H1 (cell line): ENCODE results near the gene CCDC88A. TPM values are rescaled to one million over a fixed set of nuclear protein-coding genes. Genes with fewer than 3 reads are reported as not detected.

Experiments
- CTCF ChIA-PET: fragments of 300-600 bp; sonication (Branson Sonifier 250); formaldehyde crosslinking; loops from one replicate; lab custom pipeline; 2021; ENCODE audit not compliant: partially characterized antibody; lab: Charles Lee
- POLR2A ChIA-PET: fragments of 300-600 bp; sonication (Branson Sonifier 250); formaldehyde crosslinking; loops from one replicate; lab custom pipeline; 2021; ENCODE audit warnings: inconsistent platforms; ENCODE audit not compliant: partially characterized antibody; lab: Charles Lee
- DNase-seq, 2 experiments: peaks; one replicate each; pipeline versions ENCODE4 v3.0.0 to v3.0.0-alpha.2; 2010 to 2022; ENCODE audit warnings: low spot score in 2 of 2, low read depth in 1 of 2, mixed read lengths in 1 of 2
- FAIRE-seq: peaks from 2 replicates; lab custom pipeline; 2011; peaks lifted over from hg19 to GRCh38; lab: Jason Lieb, UNC
- H2AFZ ChIP-seq: 2 replicates; pipeline ENCODE4 v1.8.1; 2012; ENCODE audit warnings: low read length, inconsistent platforms
- H2AK5ac ChIP-seq: 2 replicates; pipeline ENCODE4 v1.6.1; 2013; ENCODE audit warnings: low read depth, low read length
- H2BK120ac ChIP-seq: replicated peaks from 2 replicates; pipeline ENCODE3; 2013; ENCODE audit warnings: low read depth, low read length, inconsistent platforms
- H2BK12ac ChIP-seq: 2 replicates; pipeline ENCODE4 v1.6.1; 2013; ENCODE audit warnings: low read depth, low read length
- H2BK15ac ChIP-seq: 2 replicates; pipeline ENCODE4 v1.6.1; 2013; ENCODE audit warnings: low read length
- H2BK20ac ChIP-seq: 2 replicates; pipeline ENCODE4 v1.6.1; 2013; ENCODE audit warnings: low read length
- H2BK5ac ChIP-seq: 2 replicates; pipeline ENCODE4 v1.6.1; 2013; ENCODE audit warnings: low read depth, low read length
- H3K14ac ChIP-seq: 2 replicates; pipeline ENCODE4 v1.6.1; 2013; ENCODE audit warnings: inconsistent platforms; ENCODE audit not compliant: insufficient read length
- H3K18ac ChIP-seq: 2 replicates; pipeline ENCODE4 v1.6.1; 2013; ENCODE audit warnings: low read length; ENCODE audit errors: extremely low read depth
- H3K23ac ChIP-seq: 2 replicates; pipeline ENCODE4 v1.6.1; 2013; ENCODE audit warnings: inconsistent platforms; ENCODE audit not compliant: insufficient read length
- H3K23me2 ChIP-seq: 2 replicates; pipeline ENCODE4 v1.6.1; 2013; ENCODE audit warnings: low read depth, low read length
- H3K27ac ChIP-seq: 2 replicates; pipeline ENCODE4 v1.6.1; 2011; ENCODE audit warnings: low read depth, low read length, inconsistent platforms
- H3K27me3 ChIP-seq, 4 experiments: replicated peaks in 1 of 4; 1 replicate in 1 of 4; 2 replicates in 3 of 4; pipeline versions ENCODE4 v1.6.1 to v1.8.1; 2011 to 2013; ENCODE audit warnings: low read length in 3 of 4, mild to moderate bottlenecking in 3 of 4, inconsistent platforms in 2 of 4, mixed read lengths in 2 of 4, moderate library complexity in 1 of 4; ENCODE audit not compliant: control insufficient read depth in 3 of 4, insufficient read depth in 3 of 4; ENCODE audit errors: extremely low read depth in 1 of 4
- H3K36me3 ChIP-seq, 4 experiments: 2 replicates each; pipeline versions ENCODE4 v1.6.1 to v1.8.1; 2011 to 2013; ENCODE audit warnings: mild to moderate bottlenecking in 4 of 4, low read length in 3 of 4, moderate library complexity in 2 of 4, control low read depth in 1 of 4, inconsistent platforms in 1 of 4; ENCODE audit not compliant: insufficient read depth in 4 of 4, control insufficient read depth in 2 of 4
- H3K4ac ChIP-seq: replicated peaks from 2 replicates; pipeline ENCODE3; 2013; ENCODE audit warnings: low read length, low read depth, mixed read lengths, inconsistent platforms; ENCODE audit not compliant: insufficient read length
- H3K4me1 ChIP-seq, 4 experiments: replicated peaks in 1 of 4; 1 replicate in 1 of 4; 2 replicates in 3 of 4; pipeline versions ENCODE4 v1.6.1 to v1.8.1; 2011 to 2013; ENCODE audit warnings: low read length in 3 of 4, inconsistent platforms in 2 of 4, mixed read lengths in 1 of 4; ENCODE audit not compliant: insufficient read depth in 4 of 4, control insufficient read depth in 3 of 4
- H3K4me2 ChIP-seq, 2 experiments: 2 replicates each; pipeline versions ENCODE4 v1.6.1 to v1.8.1; 2011 to 2013; ENCODE audit warnings: low read depth in 2 of 2, low read length in 2 of 2, control low read depth in 1 of 2, inconsistent platforms in 1 of 2, mild to moderate bottlenecking in 1 of 2; ENCODE audit not compliant: insufficient read depth in 1 of 2
- H3K4me3 ChIP-seq, 4 experiments: fragments of 200-600, 300-600 bp in 1 of 4; sonication (generic), shearing (Covaris generic), sonication (Bioruptor Twin) in 1 of 4; 2 replicates each; pipeline versions ENCODE4 v1.5.1 to v1.8.1; 2011 to 2016; ENCODE audit warnings: low read length in 4 of 4, low read depth in 3 of 4, control low read depth in 2 of 4, inconsistent platforms in 2 of 4, mild to moderate bottlenecking in 2 of 4, mixed read lengths in 1 of 4, moderate library complexity in 1 of 4; ENCODE audit not compliant: insufficient read depth in 2 of 4; ENCODE audit errors: extremely low read depth in 1 of 4
- H3K56ac ChIP-seq: replicated peaks from 2 replicates; pipeline ENCODE3; 2013; ENCODE audit warnings: low read depth, mild to moderate bottlenecking, mixed read lengths, low read length, inconsistent platforms; ENCODE audit not compliant: insufficient read length
- H3K79me1 ChIP-seq: 2 replicates; pipeline ENCODE4 v1.6.1; 2013; ENCODE audit warnings: low read depth, low read length, control low read depth
- H3K79me2 ChIP-seq, 2 experiments: 2 replicates each; pipeline versions ENCODE4 v1.6.1 to v1.8.1; 2012 to 2013; ENCODE audit warnings: low read length in 2 of 2, mild to moderate bottlenecking in 2 of 2, inconsistent platforms in 1 of 2; ENCODE audit not compliant: insufficient read depth in 2 of 2, control insufficient read depth in 1 of 2
- H3K9ac ChIP-seq, 4 experiments: replicated peaks in 1 of 4; 1 replicate in 1 of 4; 2 replicates in 3 of 4; pipeline versions ENCODE4 v1.6.1 to v1.8.1; 2011 to 2013; ENCODE audit warnings: low read depth in 3 of 4, low read length in 3 of 4, control low read depth in 2 of 4, mild to moderate bottlenecking in 2 of 4, moderate library complexity in 2 of 4, inconsistent platforms in 1 of 4; ENCODE audit errors: extremely low read depth in 1 of 4
- H3K9me3 ChIP-seq, 2 experiments: 2 replicates each; pipeline versions ENCODE4 v1.6.1 to v1.8.1; 2012 to 2013; ENCODE audit warnings: mild to moderate bottlenecking in 2 of 2, moderate library complexity in 2 of 2, control low read depth in 1 of 2, inconsistent platforms in 1 of 2, low read depth in 1 of 2, low read length in 1 of 2, mixed read lengths in 1 of 2; ENCODE audit not compliant: insufficient read depth in 2 of 2
- H4K20me1 ChIP-seq, 2 experiments: replicated peaks in 1 of 2; 2 replicates each; pipeline versions ENCODE3 to v1.8.1; 2011 to 2013; ENCODE audit warnings: inconsistent platforms in 2 of 2, low read length in 2 of 2, mild to moderate bottlenecking in 1 of 2; ENCODE audit not compliant: insufficient read depth in 2 of 2, control insufficient read depth in 1 of 2
- H4K5ac ChIP-seq: 2 replicates; pipeline ENCODE4 v1.6.1; 2013; ENCODE audit warnings: low read length, low read depth, mixed read lengths, inconsistent platforms; ENCODE audit not compliant: insufficient read length
- H4K8ac ChIP-seq: 2 replicates; pipeline ENCODE4 v1.8.0; 2013; ENCODE audit warnings: mild to moderate bottlenecking, moderate library complexity, low read length, inconsistent platforms; ENCODE audit not compliant: insufficient read depth; ENCODE audit errors: extremely low read depth
- H4K91ac ChIP-seq: replicated peaks from 2 replicates; pipeline ENCODE3; 2013; ENCODE audit warnings: low read length, mixed read lengths, inconsistent platforms; ENCODE audit not compliant: insufficient read length
- CBX5 ChIP-seq: fragments of 300-800, 300-1000 bp; sonication (generic); IDR thresholded peaks from 2 replicates; pipeline ENCODE4 v1.7.1; 2016; ENCODE audit warnings: antibody characterized with exemption, low read length, low read depth
- EZH2 ChIP-seq: fragments of 200-600 bp; sonication (generic); IDR thresholded peaks from 2 replicates; pipeline ENCODE4 v1.7.1; 2012; ENCODE audit warnings: low read depth, mild to moderate bottlenecking, moderate library complexity, low read length, inconsistent platforms; ENCODE audit not compliant: severe bottlenecking
- GTF2F1 ChIP-seq: IDR thresholded peaks from 2 replicates; pipeline ENCODE4 v1.6.1; 2012; ENCODE audit warnings: low read depth, low read length, improper control_type of control experiment, borderline replicate concordance
- TBP ChIP-seq: IDR thresholded peaks from 2 replicates; pipeline ENCODE4 v1.6.1; 2011; ENCODE audit warnings: low read depth, low read length, improper control_type of control experiment
- WGBS, 2 experiments: shearing (Covaris generic) in 1 of 2; methylation state at CpG; one replicate each; pipeline versions ENCODE4 v1.1.6 to v1.1.7; 2013 to 2015; ENCODE audit warnings: low lambda C conversion rate in 2 of 2, mixed read lengths in 2 of 2, inconsistent platforms in 1 of 2, low coverage in 1 of 2, missing lambda C conversion rate in 1 of 2; ENCODE audit not compliant: insufficient replicate concordance in 2 of 2, insufficient coverage in 1 of 2, insufficient read length in 1 of 2; ENCODE audit errors: extremely low coverage in 1 of 2, missing lambda C conversion rate in 1 of 2; 5-methylcytosine and 5-hydroxymethylcytosine counted together
- polyA plus RNA-seq, 7 experiments: library from polyadenylated mRNA; depleted of rRNA in 3 of 7; stranded (reverse) in 5 of 7; unstranded in 2 of 7; fragments of >200 nt in 5 of 7; fragments of 200-250 nt in 2 of 7; gene quantifications; 1 replicate in 5 of 7; 2 replicates in 1 of 7; 4 replicates in 1 of 7; pipeline versions ENCODE4 v1.2.1 to v1.2.3, GENCODE V29; 2011 to 2013; ENCODE audit warnings: missing spikeins in 2 of 7, mixed read lengths in 2 of 7
- total RNA-seq: library from RNA; stranded (reverse); fragmentation: NEBNext Ultra II Directional; extraction: Animal tissue kit (Norgen Biotek cat#: 25700); gene quantifications from 2 replicates; pipeline ENCODE4 v1.2.1, GENCODE V29; 2021

Gene CCDC88A
- total and polyA plus RNA-seq, 2 of the 8 experiments (the other 6 are each of a cell fraction or from before 2014, with no cell fraction given), result 27.0 to 98.0 TPM

DNA sequence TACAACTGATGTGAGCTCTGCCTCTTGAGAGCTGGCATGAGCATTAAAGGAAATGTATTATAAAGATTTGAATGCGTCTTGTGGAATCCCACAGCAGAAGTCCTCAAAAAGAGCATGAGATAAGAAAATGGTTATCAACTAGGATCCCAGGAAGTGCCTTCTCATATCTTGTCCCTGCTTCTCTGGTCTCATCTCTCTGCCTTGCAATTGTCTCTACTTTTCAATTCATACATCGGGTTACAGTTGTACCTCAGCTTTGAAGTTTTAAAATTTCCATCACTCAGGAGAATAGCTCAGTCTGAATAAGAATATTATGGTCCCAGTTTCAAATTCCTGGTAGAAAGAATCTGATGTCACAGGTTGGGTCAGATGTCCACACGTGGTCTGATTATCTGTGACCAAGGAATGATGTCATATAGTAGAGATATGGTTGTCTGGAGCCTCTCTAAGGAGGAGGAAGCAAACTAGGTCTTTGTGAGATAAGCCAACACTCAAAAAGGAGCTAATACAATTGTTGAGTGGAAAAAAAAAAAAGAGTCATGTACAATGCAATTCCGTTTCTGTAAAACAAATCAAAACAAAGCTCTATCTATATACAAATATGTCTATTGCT lies 21.7 kb upstream of the CCDC88A start:
- H3K23ac ChIP-seq, result no peak overlapping the region
- H3K14ac ChIP-seq, result no peak overlapping the region
- ChIA-PET POLR2A (interaction anchor here (0.6 to 1.2 kb wide), 3 partner anchors 10 to 78 kb away, joined by 3 to 4 read pairs (median 3); partner anchors contain the start of gene CFAP36), CTCF (no interaction called here)
- no peak for TF ChIP-seq TBP
- TF ChIP-seq GTF2F1, result no peak
- no peak for TF ChIP-seq CBX5
- TF ChIP-seq EZH2, result no peak
- H3K18ac ChIP-seq, result no peak overlapping the region
- no peak overlapping the region for H3K4me3 ChIP-seq
- H4K20me1 ChIP-seq, result no peaks in the 10 kb centered on the region
- H3K27ac ChIP-seq, result no peak overlapping the region
- no peak overlapping the region for H2AFZ ChIP-seq
- H3K9ac ChIP-seq, result no peak overlapping the region
- no peak overlapping the region for H2BK5ac ChIP-seq
- H2AK5ac ChIP-seq, result no peak overlapping the region
- H2BK12ac ChIP-seq, result no peak overlapping the region
- no peaks in the 10 kb centered on the region for H3K79me2 ChIP-seq
- H4K5ac ChIP-seq, result no peak overlapping the region
- no peaks in the 10 kb centered on the region for H3K4me1 ChIP-seq
- H2BK15ac ChIP-seq, result no peak overlapping the region
- H3K4me2 ChIP-seq, result no peak overlapping the region
- 83% methylated on average over 4 of the region's 4 CpGs; no CpG with 5 or more reads in 1 of the 2 experiments for WGBS, 2 experiments
- H3K56ac ChIP-seq, result no peak overlapping the region
- FAIRE-seq (no peak), DNase-seq (no peak)
- H3K4ac ChIP-seq, result no peak overlapping the region
- no peak overlapping the region for H2BK20ac ChIP-seq
- H2BK120ac ChIP-seq, result no peak overlapping the region
- H3K23me2 ChIP-seq, result no peaks in the 10 kb centered on the region
- no peak overlapping the region for H4K91ac ChIP-seq
- no peaks in the 10 kb centered on the region for H3K79me1 ChIP-seq
- H3K36me3 ChIP-seq, result no peaks in the 10 kb centered on the region
- H3K9me3 ChIP-seq, result peaks cover 6 to 8% of the 10 kb centered on the region in 2 experiments; a peak in 3 of 4 replicates
- H3K27me3 ChIP-seq, result no peaks in the 10 kb centered on the region
- no peak overlapping the region for H4K8ac ChIP-seq
